SJCRH30 (cell line): ENCODE measurements around the gene C1QTNF12. TPM values are rescaled to one million over a fixed set of nuclear protein-coding genes. Genes with fewer than 3 reads are reported as not detected.

ENCODE experiments used
- DNase-seq, 2 experiments: peaks; one replicate each; pipeline ENCODE4 v3.0.0-alpha.2; 2015 to 2020
- H3K27ac ChIP-seq: fragments of 250-450 bp; sonication (Bioruptor Pico); 2 replicates; pipeline ENCODE4 v1.5.1; 2020; ENCODE audit warnings: mild to moderate bottlenecking, moderate library complexity
- H3K27me3 ChIP-seq: fragments of 250-450 bp; sonication (Bioruptor Pico); 2 replicates; pipeline ENCODE4 v1.5.1; 2020; ENCODE audit warnings: mild to moderate bottlenecking, moderate library complexity
- H3K36me3 ChIP-seq: fragments of 250-450 bp; sonication (Bioruptor Pico); 2 replicates; pipeline ENCODE4 v1.5.1; 2020; ENCODE audit warnings: mild to moderate bottlenecking, moderate library complexity
- H3K4me1 ChIP-seq: fragments of 250-450 bp; sonication (Bioruptor Pico); 2 replicates; pipeline ENCODE4 v1.5.1; 2020; ENCODE audit warnings: mild to moderate bottlenecking, moderate library complexity
- H3K4me3 ChIP-seq: fragments of 250-450 bp; sonication (Bioruptor Pico); 2 replicates; pipeline ENCODE4 v1.5.1; 2020; ENCODE audit warnings: mild to moderate bottlenecking, moderate library complexity
- H3K9me3 ChIP-seq: fragments of 250-450 bp; sonication (Bioruptor Pico); replicated peaks from 2 replicates; pipeline ENCODE4 v1.5.1; 2020; ENCODE audit warnings: mild to moderate bottlenecking, moderate library complexity
- total RNA-seq: library from RNA; depleted of rRNA; stranded (reverse); fragments of >200 nt; shearing (Covaris generic); gene quantifications from 2 replicates; pipeline ENCODE4 v1.2.3, GENCODE V29; 2014

C1QTNF12 gene
- total RNA-seq, 1 experiment from 2014 or later: not detected

DNA sequence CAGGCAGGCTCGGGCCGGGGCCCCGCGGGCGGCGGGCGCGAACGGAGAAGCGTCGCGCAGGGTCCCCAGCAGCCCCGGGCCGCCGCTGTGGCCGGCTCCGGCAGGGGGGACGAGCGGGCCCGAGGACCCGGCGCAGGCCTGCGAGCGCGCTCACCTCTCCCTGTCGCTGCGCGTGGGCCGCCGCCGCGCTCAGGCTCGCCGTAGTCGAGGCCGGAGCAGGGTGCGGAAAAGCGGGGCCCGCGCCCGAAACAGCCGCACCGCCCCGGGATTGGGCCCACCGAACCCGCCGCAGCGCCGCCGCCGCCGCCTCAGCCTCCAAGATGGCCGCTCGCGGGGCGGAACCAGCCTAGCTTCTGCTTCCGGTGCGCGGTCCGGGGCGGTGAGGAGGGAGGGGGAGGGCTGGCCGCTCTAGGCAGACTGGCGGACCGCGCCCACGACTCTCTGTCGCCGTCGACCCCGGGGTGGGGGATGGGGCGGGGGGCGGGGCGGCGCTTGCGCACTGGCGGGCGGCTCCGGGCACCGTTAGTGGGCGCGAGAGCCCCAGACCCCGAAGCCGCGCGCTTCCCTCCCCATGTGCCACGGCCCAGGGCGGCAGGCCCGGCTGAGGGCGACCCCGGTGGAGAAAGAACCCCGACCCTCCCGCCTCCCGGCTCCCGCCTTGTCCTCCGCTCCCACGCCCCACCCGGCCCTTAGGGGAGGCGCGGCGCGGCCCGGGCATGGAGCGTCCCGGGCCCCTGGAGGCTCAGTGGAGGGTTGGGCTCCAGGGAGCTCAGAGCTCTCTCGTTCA, 27.2 kb upstream of the C1QTNF12 start, which contains the start of gene UBE2J2:
Gene UBE2J2 (minus strand): TSS at position 343 of the 787 bp plus-strand sequence. CDS start 5,862 bp downstream, outside the sequence.
- peak; percentile 96 to 97 for DNase-seq
- Histone ChIP-seq H3K36me3 (peaks cover 5% of the 10 kb centered on the region; the same call in 1 of the 2 replicates), H3K4me3 (peak within 1 kb of the TSS; percentile 93), H3K27me3 (no peaks in the 10 kb centered on the region), H3K9me3 (no peaks in the 10 kb centered on the region), H3K4me1 (peaks cover 3% of the 10 kb centered on the region; the same call in 1 of the 2 replicates), H3K27ac (peak within 1 kb of the TSS; percentile 48; the same call in 1 of the 2 replicates)

DNA sequence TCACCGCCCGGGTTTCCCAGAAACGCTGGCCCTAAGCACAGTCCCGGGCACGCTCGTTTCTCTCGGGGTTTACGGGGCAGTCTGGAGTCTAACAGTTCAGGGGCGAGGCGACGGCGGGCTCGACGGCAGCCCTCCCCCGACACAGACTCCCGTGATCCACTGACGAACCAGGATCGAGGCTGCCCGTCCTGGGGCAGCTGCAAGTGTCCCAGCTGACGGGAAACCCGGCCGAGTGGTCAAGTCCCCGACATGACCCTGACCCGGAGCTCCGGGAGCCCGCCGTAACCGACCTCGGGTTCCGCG, 26.6 kb upstream of the C1QTNF12 start:
- Histone ChIP-seq H3K36me3 (peaks cover 7% of the 10 kb centered on the region; the same call in 1 of the 2 replicates), H3K9me3 (no peaks in the 10 kb centered on the region), H3K27me3 (no peaks in the 10 kb centered on the region), H3K27ac (peak overlapping the region; percentile 48; the same call in 1 of the 2 replicates), H3K4me3 (peak overlapping the region; percentile 93), H3K4me1 (peaks cover 3% of the 10 kb centered on the region; the same call in 1 of the 2 replicates)
- DNase-seq: no peak

DNA sequence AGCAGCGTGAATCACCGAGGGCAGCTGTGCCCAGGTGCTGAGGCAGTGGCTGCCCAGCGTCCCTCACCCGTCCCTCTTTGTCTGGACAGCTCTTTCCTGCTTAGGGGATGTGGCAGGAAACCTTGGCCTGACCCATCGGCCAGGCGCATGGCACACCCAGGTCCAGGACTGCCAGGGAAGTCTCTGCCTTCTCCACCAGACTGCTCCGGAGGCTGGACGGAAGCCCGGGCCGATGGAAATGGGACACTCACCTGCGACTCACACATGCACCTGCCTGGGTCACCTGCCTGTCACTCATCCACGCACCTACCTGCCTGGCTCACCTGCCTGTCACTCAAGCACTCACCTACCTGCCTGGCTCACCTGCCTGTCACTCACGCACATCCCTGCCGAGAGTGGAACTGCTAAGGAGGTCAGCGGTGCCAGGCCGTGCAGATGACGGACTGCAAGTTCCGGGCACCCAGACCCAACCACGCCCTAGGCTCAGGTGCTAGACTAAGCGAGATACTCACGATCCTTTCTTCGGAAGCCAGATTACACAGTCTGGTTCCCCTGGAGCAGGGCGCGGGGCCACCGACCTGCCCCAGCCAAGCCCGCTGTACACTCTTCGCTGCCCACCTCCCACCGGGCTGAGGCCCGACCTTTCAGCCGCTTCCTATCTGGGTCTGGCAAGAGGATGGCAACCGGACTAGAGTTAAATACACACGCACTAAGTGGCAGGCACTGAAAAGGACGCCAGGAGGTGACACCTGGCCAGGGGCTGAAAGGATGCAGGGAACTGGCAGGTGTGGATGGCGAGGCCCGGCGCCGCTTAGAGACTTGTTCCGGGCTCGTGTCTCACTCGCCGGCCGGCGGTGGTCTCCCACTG, 26.1 kb upstream of the C1QTNF12 start:
- no peaks in the 10 kb centered on the region for H3K27me3 ChIP-seq
- DNase-seq: no peak
- peaks cover 3% of the 10 kb centered on the region; the same call in 1 of the 2 replicates for H3K4me1 ChIP-seq
- no peak overlapping the region; the same call in 1 of the 2 replicates for H3K27ac ChIP-seq
- no peaks in the 10 kb centered on the region for H3K9me3 ChIP-seq
- H3K36me3 ChIP-seq: peaks cover 12% of the 10 kb centered on the region
- peak overlapping the region; percentile 93 for H3K4me3 ChIP-seq

DNA sequence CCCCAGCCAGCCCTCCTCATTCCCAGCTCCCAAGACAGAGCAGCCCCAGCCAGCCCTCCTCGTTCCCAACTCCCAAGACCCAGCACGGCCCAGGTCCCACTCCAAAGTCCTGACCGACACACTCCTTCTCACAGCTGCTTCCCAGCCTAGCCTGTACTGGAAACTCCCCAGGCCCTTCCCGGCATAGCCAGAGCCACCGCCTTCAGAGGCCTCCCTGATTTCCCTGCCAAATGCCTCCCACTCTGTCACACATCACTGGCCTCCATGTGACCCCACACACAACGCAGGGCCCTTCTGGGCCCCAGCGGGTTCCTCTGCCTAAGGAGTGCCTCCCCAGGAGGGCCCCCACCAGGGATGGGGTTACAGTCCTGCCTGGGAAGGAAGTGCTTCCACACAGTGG, 24.3 kb upstream of the C1QTNF12 start:
- Histone ChIP-seq H3K4me3 (no peak overlapping the region), H3K27ac (no peak overlapping the region), H3K9me3 (no peaks in the 10 kb centered on the region), H3K27me3 (no peaks in the 10 kb centered on the region), H3K36me3 (peaks cover 27% of the 10 kb centered on the region), H3K4me1 (peaks cover 3% of the 10 kb centered on the region; the same call in 1 of the 2 replicates)
- DNase-seq: no peak

DNA sequence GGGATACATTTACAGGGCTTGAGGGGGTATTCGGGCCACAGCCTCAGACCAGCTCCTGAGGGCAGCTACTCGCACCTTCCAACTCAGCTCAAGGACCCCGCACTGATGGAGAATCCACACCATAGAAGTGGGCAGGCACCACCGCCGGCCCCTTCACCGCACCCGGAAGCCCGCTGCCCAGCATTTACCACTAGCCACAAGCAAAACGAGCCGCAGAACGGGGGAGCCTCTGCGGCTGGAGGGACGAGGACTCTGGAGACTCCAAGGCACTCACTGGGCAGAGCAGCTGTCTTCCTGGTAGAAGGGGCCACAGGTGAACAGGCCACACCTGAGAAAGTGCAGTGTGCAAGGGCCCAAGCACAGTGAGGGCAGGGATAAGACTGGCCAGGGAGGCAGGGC, 21.8 kb upstream of the C1QTNF12 start:
- Histone ChIP-seq H3K9me3 (no peaks in the 10 kb centered on the region), H3K27me3 (no peaks in the 10 kb centered on the region), H3K36me3 (peaks cover 46% of the 10 kb centered on the region), H3K27ac (no peak overlapping the region), H3K4me3 (no peak overlapping the region), H3K4me1 (peaks cover 4% of the 10 kb centered on the region; the same call in 1 of the 2 replicates)
- no peak for DNase-seq

DNA sequence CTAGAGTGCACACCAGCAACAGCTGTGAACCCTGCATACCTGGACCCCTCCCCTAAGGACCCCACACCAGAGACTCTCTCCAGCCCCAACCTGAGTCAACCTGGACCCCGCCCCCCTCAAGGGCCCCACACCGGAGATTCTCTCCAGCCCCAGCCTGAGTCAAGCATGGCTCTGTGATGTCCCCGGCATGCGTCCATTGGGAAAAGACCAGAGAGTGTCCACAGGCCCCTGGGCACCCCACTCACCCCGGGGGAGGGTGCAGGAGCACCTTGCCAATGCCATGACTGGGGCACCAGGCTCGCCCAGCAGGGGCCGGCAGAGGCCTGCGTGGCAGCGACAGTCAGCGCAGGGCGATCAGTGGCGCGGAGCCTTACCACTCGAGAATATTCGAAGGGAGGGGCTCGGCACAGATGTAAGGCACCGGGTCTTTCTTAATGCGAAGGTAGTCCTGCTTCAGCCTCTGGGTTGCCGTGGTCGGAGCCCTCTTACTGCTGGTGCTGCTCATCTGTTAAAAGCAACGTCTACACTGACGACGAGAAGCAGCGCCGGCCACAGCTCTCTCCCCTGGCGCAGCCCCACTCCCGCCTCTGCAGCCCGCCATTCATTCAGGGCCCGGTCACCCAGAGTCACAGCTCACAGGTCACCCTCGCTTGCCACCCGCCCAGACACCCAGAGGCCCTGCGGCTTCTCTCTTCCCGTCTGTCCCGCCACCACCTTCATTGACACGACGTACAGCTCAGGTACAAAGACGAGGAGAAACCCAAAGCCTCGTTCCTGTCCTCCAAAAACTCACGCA, 21.2 kb upstream of the C1QTNF12 start:
- Histone ChIP-seq H3K4me3 (no peak overlapping the region), H3K27me3 (no peaks in the 10 kb centered on the region), H3K36me3 (peaks cover 52% of the 10 kb centered on the region), H3K9me3 (no peaks in the 10 kb centered on the region), H3K27ac (no peak overlapping the region), H3K4me1 (peaks cover 4% of the 10 kb centered on the region; the same call in 1 of the 2 replicates)
- DNase-seq: no peak

GRCh38 chr1:1264868-1265272, 18.3 kb upstream of the C1QTNF12 start:
- Histone ChIP-seq H3K9me3 (no peaks in the 10 kb centered on the region), H3K27ac (peak overlapping the region; percentile 39), H3K27me3 (no peaks in the 10 kb centered on the region), H3K36me3 (peaks cover 73% of the 10 kb centered on the region), H3K4me3 (no peak overlapping the region), H3K4me1 (peaks cover 4% of the 10 kb centered on the region; the same call in 1 of the 2 replicates)
- peak in 1 of 2 experiments; percentile 52 for DNase-seq

DNA sequence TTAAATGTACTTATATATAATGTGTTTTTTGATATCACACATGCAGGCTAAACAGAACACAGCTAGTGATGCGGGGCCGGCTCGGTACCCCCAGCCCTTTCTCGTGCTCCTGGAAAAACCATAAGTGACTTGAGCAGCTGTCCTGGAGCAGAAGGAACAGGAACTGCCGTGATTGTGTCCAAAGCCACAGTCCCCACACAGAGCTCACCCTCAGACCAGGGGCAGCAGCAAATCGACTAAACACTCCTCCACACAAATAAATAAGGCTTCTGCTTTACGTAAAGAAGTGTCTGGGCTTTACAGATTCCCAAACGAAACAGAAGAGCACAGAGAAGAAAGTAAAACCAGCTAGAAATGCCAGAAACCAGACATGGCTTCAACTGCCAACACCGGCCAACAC, 17.5 kb upstream of the C1QTNF12 start:
- H3K27ac ChIP-seq: no peak overlapping the region
- H3K4me1 ChIP-seq: peaks cover 4% of the 10 kb centered on the region; the same call in 1 of the 2 replicates
- no peak overlapping the region for H3K4me3 ChIP-seq
- H3K27me3 ChIP-seq: no peaks in the 10 kb centered on the region
- H3K36me3 ChIP-seq: peaks cover 79% of the 10 kb centered on the region
- no peaks in the 10 kb centered on the region for H3K9me3 ChIP-seq
- DNase-seq: no peak

DNA sequence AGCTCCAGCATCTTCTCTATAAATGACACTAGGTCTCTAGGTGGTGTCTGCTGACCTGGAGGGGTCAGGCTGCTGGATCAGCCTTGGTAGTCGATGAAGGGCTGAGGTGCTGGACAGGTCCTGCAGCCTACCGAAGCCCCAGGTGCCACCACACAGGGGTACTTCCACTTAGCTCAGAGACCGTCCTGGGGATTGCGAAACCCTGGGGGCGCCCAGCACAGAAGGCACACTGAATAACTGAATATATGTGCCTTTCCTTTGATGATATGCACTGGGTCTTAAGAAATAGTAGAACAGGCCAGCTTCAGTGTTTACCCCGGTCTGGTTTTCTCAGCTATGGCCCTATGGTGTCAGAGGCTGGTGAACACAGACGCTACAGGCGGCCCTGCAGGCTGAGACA, 16.2 kb upstream of the C1QTNF12 start:
- no peak overlapping the region for H3K4me3 ChIP-seq
- H3K9me3 ChIP-seq: no peaks in the 10 kb centered on the region
- H3K27ac ChIP-seq: no peak overlapping the region
- H3K27me3 ChIP-seq: no peaks in the 10 kb centered on the region
- peaks cover 78% of the 10 kb centered on the region for H3K36me3 ChIP-seq
- H3K4me1 ChIP-seq: peaks cover 4% of the 10 kb centered on the region; the same call in 1 of the 2 replicates
- no peak for DNase-seq

DNA sequence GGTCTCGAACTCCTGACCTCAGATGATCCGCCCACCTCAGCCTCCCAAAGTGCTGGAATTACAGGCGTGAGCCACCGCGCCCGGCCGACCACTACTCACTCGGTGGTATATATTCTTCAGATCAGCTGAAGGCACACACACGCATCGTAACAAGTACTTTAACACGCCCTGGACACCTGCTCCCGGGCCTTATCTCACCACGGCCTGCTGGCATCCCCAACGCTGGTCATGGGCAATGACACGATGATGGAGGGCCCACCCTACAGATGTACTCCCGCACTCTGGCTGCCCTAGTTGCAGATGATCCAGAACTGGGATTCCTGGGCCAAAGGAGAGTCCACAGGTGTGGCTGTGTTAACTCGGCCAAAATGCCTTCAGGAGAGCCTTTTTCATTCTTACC, 15.5 kb upstream of the C1QTNF12 start:
- Histone ChIP-seq H3K4me1 (peaks cover 4% of the 10 kb centered on the region; the same call in 1 of the 2 replicates), H3K36me3 (peaks cover 71% of the 10 kb centered on the region), H3K9me3 (no peaks in the 10 kb centered on the region), H3K4me3 (no peak overlapping the region), H3K27ac (no peak overlapping the region), H3K27me3 (no peaks in the 10 kb centered on the region)
- no peak for DNase-seq

- Histone ChIP-seq H3K9me3 (no peaks in the 10 kb centered on the region), H3K36me3 (peaks cover 70% of the 10 kb centered on the region), H3K4me1 (peaks cover 4% of the 10 kb centered on the region; the same call in 1 of the 2 replicates), H3K27ac (no peak overlapping the region), H3K27me3 (no peaks in the 10 kb centered on the region), H3K4me3 (no peak overlapping the region)
- no peak for DNase-seq
Observed at GRCh38 chr1:1260843-1261560, 14.5 kb upstream of the C1QTNF12 start.

DNA sequence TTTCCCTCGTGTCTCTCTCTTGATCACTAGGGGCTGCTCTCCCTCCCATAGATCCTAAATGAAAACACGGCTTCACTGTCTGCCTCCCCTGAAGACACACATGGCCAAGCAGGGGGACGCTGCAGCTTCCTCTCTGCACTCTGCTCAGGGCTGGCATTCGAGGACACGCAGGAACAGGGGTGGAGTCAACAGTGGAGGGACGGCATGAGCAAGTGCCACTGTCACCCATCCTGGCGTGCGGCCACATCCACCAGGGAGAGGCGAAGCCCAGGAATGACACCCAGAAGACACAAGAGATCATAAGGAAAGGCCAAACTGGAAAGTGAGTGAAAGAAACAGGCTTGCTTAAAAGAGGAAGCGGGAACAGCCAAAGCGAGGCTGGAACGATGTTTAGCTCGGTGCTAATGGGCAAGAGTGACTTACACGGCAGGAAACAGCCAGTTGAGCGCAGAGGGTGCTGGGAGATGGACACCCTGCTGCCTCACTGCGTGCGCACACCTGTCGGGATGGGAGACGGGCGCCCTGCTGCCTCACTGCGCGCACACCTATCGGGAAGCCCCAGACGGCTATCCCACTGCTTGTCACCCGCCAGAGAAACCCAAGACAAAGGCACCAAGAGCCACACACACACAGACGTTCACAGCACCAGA, 13.6 kb upstream of the C1QTNF12 start:
- Histone ChIP-seq H3K4me1 (peaks cover 3% of the 10 kb centered on the region; the same call in 1 of the 2 replicates), H3K27ac (no peak overlapping the region), H3K36me3 (peaks cover 76% of the 10 kb centered on the region)

DNA sequence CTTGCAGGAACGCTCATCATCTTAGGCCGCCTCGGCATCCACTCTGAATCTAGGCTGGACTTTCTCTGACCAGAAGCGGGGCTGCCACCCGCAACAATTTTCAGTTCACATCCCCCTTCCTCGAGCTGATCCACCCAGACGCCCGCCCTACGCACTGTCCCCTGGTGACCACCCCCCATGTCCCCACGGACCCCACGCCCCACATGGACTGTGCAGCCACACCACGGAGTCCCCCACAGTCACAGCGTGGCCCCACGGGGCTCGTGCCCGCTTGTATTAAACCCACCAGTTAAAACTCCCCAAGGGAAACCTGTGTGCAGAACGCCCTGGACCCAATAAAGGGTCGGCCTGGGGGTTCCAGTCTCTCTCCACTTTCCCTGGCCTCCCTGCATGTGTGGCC, 13.0 kb upstream of the C1QTNF12 start:
- peaks cover 76% of the 10 kb centered on the region for H3K36me3 ChIP-seq
- no peaks in the 10 kb centered on the region for H3K9me3 ChIP-seq
- H3K4me1 ChIP-seq: no peaks in the 10 kb centered on the region
- H3K4me3 ChIP-seq: no peak overlapping the region
- DNase-seq: no peak
- H3K27me3 ChIP-seq: no peaks in the 10 kb centered on the region
- H3K27ac ChIP-seq: no peak overlapping the region

More for the DNA sequence above, 13.6 kb upstream of the C1QTNF12 start:
- Histone ChIP-seq H3K27me3 (no peaks in the 10 kb centered on the region), H3K9me3 (no peaks in the 10 kb centered on the region), H3K4me3 (no peak overlapping the region)
- no peak for DNase-seq
